Measurements from ENCODE around the gene GPC6. TPM values are rescaled to one million over a fixed set of nuclear protein-coding genes. Genes with fewer than 3 reads are reported as not detected.

GPC6 gene
- total RNA-seq: 31.4 and 43.3 TPM in 2 replicates
- polyA plus RNA-seq: 13.3 and 14.4 TPM in 2 replicates

- Histone ChIP-seq H3K4me1 (ENCODE audit: low read depth) (peaks cover 38% of the 10 kb centered on the region), H3K9me3 (ENCODE audit: low read depth) (no peaks in the 10 kb centered on the region), H3K4me3 (peak within 1 kb of the TSS; percentile 84), H3K27ac (peak within 1 kb of the TSS; percentile 93), H3K27me3 (no peaks in the 10 kb centered on the region), H3K36me3 (no peaks in the 10 kb centered on the region)
- no peak for TF ChIP-seq CTCF (IDR thresholded peaks at IDR 0.05; ENCODE audit: low read depth, low read length)
- peak; percentile 89 to 97 for DNase-seq (ENCODE audit: low read depth in 1 of 2, low spot score in 1 of 2)
Observed at GRCh38 chr13:93226623-93227279, at the start of gene GPC6. Gene GPC6, plus strand, starts transcription at chr13:93226807.

GRCh38 chr13:93180356-93180969 lies 46.1 kb upstream of the GPC6 start:
- no peaks in the 10 kb centered on the region for H3K9me3 ChIP-seq (ENCODE audit: low read depth)
- H3K27me3 ChIP-seq: no peaks in the 10 kb centered on the region
- no peaks in the 10 kb centered on the region for H3K36me3 ChIP-seq
- DNase-seq (ENCODE audit: low read depth in 1 of 2, low spot score in 1 of 2): peak in 1 of 2 donors; percentile 88
- no peak for TF ChIP-seq CTCF (IDR thresholded peaks at IDR 0.05; ENCODE audit: low read depth, low read length)
- H3K27ac ChIP-seq: no peak overlapping the region
- no peaks in the 10 kb centered on the region for H3K4me1 ChIP-seq (ENCODE audit: low read depth)
- H3K4me3 ChIP-seq: no peak overlapping the region

- DNase-seq (ENCODE audit: low read depth in 1 of 2, low spot score in 1 of 2): peak in 1 of 2 donors; percentile 66
- no peaks in the 10 kb centered on the region for H3K27me3 ChIP-seq
- H3K36me3 ChIP-seq: no peaks in the 10 kb centered on the region
- no peaks in the 10 kb centered on the region for H3K9me3 ChIP-seq (ENCODE audit: low read depth)
- no peaks in the 10 kb centered on the region for H3K4me1 ChIP-seq (ENCODE audit: low read depth)
- no peak overlapping the region for H3K4me3 ChIP-seq
- no peak overlapping the region for H3K27ac ChIP-seq
- no peak for TF ChIP-seq CTCF (IDR thresholded peaks at IDR 0.05; ENCODE audit: low read depth, low read length)
Observed at GRCh38 chr13:93182406-93182805, 44.2 kb upstream of the GPC6 start.

- DNase-seq (ENCODE audit: low read depth in 1 of 2, low spot score in 1 of 2): no peak
- H3K27me3 ChIP-seq: no peaks in the 10 kb centered on the region
- TF ChIP-seq CTCF (IDR thresholded peaks at IDR 0.05; ENCODE audit: low read depth, low read length): no peak
Observed at GRCh38 chr13:93183302-93183701, 43.3 kb upstream of the GPC6 start.

GRCh38 chr13:93190006-93190405 lies 36.6 kb upstream of the GPC6 start:
- no peak for TF ChIP-seq CTCF (IDR thresholded peaks at IDR 0.05; ENCODE audit: low read depth, low read length)
- no peaks in the 10 kb centered on the region for H3K36me3 ChIP-seq
- no peaks in the 10 kb centered on the region for H3K4me1 ChIP-seq (ENCODE audit: low read depth)
- no peaks in the 10 kb centered on the region for H3K27me3 ChIP-seq
- DNase-seq (ENCODE audit: low read depth in 1 of 2, low spot score in 1 of 2): no peak
- H3K9me3 ChIP-seq (ENCODE audit: low read depth): no peaks in the 10 kb centered on the region
- H3K4me3 ChIP-seq: no peak overlapping the region
- no peak overlapping the region for H3K27ac ChIP-seq

More at GRCh38 chr13:93183302-93183701, 43.3 kb upstream of the GPC6 start:
- Histone ChIP-seq H3K4me3 (no peak overlapping the region), H3K4me1 (ENCODE audit: low read depth) (no peaks in the 10 kb centered on the region), H3K9me3 (ENCODE audit: low read depth) (no peaks in the 10 kb centered on the region), H3K36me3 (no peaks in the 10 kb centered on the region), H3K27ac (no peak overlapping the region)
